Activated CD8-positive, alpha-beta T cell treated with anti-CD3 and anti-CD28 coated beads for 36 hours (primary cell): ENCODE results near the gene ZMIZ1. TPM values are rescaled to one million over a fixed set of nuclear protein-coding genes. Genes with fewer than 3 reads are reported as not detected.

Source experiments
- ATAC-seq: fragments of 200-7000 bp; cut with Tn5 transposase; one replicate; pipeline ENCODE4 v1.10.0; 2021; ENCODE audit warnings: mild to moderate bottlenecking, moderate library complexity
- CTCF ChIA-PET: fragments of 350-600 bp; sonication (Branson Sonifier 250); formaldehyde crosslinking; loops from one replicate; lab custom pipeline; 2021; ENCODE audit warnings: antibody characterized with exemption; lab: Charles Lee
- POLR2A ChIA-PET: fragments of 350-600 bp; sonication (Branson Sonifier 250); formaldehyde crosslinking; loops from one replicate; lab custom pipeline; 2021; ENCODE audit warnings: antibody characterized with exemption; lab: Charles Lee
- DNase-seq: peaks from one replicate; pipeline ENCODE4 v3.0.0-alpha.2; 2020
- H3K27ac Mint-ChIP-seq: one replicate; pipeline ENCODE4 v1.8.0; 2021; ENCODE audit warnings: mild to moderate bottlenecking, mixed read lengths
- H3K27me3 Mint-ChIP-seq: one replicate; pipeline ENCODE4 v1.8.0; 2021; ENCODE audit warnings: mixed read lengths
- H3K36me3 Mint-ChIP-seq: one replicate; pipeline ENCODE4 v1.8.0; 2021; ENCODE audit warnings: low read depth, mixed read lengths
- H3K4me1 Mint-ChIP-seq: one replicate; pipeline ENCODE4 v1.8.0; 2021; ENCODE audit warnings: low read depth, mixed read lengths
- H3K4me3 Mint-ChIP-seq: one replicate; pipeline ENCODE4 v1.8.0; 2021; ENCODE audit warnings: mild to moderate bottlenecking, moderate library complexity, mixed read lengths
- H3K9me3 Mint-ChIP-seq: one replicate; pipeline ENCODE4 v1.8.0; 2021; ENCODE audit warnings: mixed read lengths
- intact Hi-C: fragments of 100-400 bp; cut with micrococcal nuclease; formaldehyde crosslinking; loops from one replicate; pipeline ENCODE4 v1.10.0; 2022
- total RNA-seq, 2 experiments: library from RNA; stranded (reverse); gene quantifications; one replicate each; pipeline ENCODE4 v1.2.3, GENCODE V29; 2021
- TF ChIP-seq, protein P1 (sequence below): fragments of 200-600 bp; IDR thresholded peaks from one replicate; pipeline ENCODE4 v1.8.0; 2022; ENCODE audit warnings: antibody characterized with exemption, mild to moderate bottlenecking

Gene ZMIZ1
- total RNA-seq, 2 experiments from 2014 or later: 46.5 to 52.2 TPM

DNA sequence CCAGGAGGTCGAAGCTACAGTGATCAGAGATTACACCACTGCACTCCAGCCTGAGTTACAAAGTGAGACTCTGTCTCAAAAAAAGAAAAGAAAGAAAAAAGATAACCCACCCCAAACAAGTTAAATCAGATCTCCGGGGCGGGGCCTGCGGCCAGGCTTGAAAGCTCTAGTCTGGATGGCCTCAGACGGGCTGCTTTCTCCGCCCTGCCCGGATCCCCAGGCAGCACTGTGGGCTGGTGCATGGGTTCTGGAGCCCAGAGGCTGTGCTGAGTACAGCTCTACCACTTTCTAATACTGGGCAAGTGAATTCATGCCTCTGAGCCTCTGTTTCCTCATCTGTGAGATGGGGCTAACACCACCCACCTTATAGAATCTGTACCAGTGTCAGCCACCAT lies 83.7 kb downstream of the ZMIZ1 start:
- Mint-ChIP-seq H3K27me3 (no peaks in the 10 kb centered on the region), H3K4me1 (peaks cover 23% of the 10 kb centered on the region), H3K36me3 (no peaks in the 10 kb centered on the region), H3K4me3 (no peak overlapping the region), H3K9me3 (no peaks in the 10 kb centered on the region), H3K27ac (no peak overlapping the region)
- TF ChIP-seq, protein P1, sequence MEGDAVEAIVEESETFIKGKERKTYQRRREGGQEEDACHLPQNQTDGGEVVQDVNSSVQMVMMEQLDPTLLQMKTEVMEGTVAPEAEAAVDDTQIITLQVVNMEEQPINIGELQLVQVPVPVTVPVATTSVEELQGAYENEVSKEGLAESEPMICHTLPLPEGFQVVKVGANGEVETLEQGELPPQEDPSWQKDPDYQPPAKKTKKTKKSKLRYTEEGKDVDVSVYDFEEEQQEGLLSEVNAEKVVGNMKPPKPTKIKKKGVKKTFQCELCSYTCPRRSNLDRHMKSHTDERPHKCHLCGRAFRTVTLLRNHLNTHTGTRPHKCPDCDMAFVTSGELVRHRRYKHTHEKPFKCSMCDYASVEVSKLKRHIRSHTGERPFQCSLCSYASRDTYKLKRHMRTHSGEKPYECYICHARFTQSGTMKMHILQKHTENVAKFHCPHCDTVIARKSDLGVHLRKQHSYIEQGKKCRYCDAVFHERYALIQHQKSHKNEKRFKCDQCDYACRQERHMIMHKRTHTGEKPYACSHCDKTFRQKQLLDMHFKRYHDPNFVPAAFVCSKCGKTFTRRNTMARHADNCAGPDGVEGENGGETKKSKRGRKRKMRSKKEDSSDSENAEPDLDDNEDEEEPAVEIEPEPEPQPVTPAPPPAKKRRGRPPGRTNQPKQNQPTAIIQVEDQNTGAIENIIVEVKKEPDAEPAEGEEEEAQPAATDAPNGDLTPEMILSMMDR: no peak
- intact Hi-C loops: no loop called here
- CTCF ChIA-PET: no interaction called here
- DNase-seq (no peak), ATAC-seq (no peak)
- POLR2A ChIA-PET: no interaction called here

DNA sequence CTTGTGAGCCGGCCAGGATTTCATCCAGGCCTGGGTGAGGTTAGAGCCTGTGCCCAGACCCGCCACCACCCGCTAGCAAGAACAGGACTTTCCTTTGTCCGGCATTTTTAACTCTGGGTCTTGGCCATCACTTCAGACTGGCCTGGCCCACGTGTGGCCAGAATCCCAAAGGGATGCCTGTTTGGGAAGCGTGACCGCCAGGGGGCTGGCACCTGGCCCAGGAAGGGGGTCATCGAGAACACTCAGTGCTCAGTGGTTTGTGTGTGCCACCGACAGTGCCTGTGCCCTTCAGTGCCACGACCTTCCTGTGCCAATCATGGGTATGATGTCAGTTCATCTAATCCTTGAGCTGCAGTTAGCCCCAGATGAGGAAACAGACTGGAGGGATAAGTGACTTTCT lies 85.0 kb downstream of the ZMIZ1 start:
- ATAC-seq (no peak), DNase-seq (no peak)
- Mint-ChIP-seq H3K4me1 (peaks cover 15% of the 10 kb centered on the region), H3K4me3 (no peak overlapping the region), H3K9me3 (no peaks in the 10 kb centered on the region), H3K36me3 (no peaks in the 10 kb centered on the region), H3K27ac (no peak overlapping the region), H3K27me3 (no peaks in the 10 kb centered on the region)
- CTCF ChIA-PET: no interaction called here
- intact Hi-C loops: no loop called here
- TF ChIP-seq, protein P1: no peak
- POLR2A ChIA-PET: no interaction called here

DNA sequence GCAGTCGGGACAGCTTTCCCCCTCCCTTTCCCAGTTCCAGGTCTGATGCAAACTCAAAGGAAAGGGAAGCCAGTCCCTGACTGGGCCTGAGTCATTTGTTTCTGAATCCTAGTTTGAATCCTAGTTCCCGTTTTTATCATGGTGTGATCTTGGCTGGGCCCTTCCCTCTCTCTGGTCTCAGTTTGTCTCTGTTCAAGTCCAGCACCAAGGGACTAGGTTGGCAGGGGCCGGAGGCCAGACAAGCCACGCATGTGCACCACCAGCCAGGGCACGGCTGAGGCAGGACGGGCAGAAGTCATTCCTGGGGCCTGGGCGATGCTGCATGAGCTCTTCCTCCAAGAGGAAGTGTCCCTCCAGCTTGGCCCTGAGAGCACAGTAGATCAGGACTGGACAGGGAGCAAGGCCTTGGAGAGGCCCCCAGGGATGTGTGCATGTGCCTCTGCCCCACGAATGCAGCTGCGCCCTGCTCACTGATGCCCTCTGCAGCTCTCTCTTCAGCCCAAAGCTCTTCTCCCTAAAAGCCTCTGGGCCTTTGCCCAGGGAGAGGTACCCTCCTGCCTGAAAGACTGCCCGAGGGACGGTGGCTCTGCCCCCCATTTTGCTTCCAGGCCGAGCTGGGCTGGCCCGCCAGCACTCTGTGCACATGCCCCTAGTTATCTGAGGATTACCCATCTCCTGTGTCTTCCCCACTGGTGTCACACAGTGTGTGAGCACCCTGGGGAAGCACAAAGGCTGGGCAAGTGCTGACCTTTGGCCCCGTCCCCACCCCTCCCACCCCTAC lies 86.7 kb downstream of the ZMIZ1 start:
- Mint-ChIP-seq H3K9me3 (no peaks in the 10 kb centered on the region), H3K36me3 (no peaks in the 10 kb centered on the region), H3K4me1 (peaks cover 1% of the 10 kb centered on the region), H3K27ac (no peak overlapping the region), H3K27me3 (no peaks in the 10 kb centered on the region), H3K4me3 (no peak overlapping the region)
- CTCF ChIA-PET: interaction anchor here (1.1 kb wide), 1 partner anchor 47 kb away, joined by 3 read pairs; no protein-coding TSS in a partner anchor
- TF ChIP-seq, protein P1: no peak
- POLR2A ChIA-PET: no interaction called here
- no peak for ATAC-seq
- DNase-seq: no peak
- intact Hi-C loops: no loop called here

DNA sequence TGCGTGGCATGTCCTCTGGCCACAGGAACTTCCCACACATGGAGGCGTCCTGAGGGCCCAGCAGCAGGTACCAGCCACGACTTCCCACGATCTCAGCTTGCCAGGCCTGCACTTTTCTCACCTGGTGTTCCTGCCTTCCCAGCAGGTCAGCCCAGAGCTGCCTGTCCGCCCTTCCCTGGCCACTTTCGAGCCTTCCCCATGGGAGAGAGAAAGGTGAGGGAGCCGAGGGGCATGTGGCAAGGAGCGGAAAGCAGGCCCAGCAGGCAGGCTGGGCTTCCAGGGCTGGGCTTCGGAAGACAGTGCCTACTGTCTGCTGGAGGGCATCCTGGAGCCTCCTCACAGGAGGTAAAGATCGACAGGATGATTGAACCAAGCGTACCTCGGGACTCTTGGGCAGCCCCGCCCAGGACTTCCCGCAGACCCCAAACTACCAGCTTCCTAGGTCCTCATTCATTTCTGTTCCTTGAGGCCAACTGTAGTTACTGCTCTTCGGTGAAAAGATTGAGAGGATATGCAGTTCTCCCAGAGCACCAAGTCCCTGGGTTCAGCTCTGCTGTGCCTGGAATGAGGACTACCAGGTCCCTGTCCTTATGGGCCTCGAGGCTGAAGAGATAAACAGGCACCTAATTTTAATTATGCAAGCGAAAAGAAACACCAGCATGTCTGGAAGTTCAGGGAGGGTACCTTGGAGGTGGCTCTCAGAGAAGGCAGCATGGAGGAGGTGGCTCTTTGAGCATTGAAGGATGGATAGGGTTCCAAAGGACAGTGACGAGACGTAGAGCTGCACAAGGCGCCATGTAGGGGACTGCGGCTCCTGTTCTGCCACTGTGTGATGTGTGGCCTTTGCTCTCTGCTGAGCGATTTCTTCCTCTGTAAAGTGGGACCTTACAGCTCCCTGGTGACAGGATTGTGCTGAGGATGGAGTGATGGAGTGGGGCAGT lies 87.8 kb downstream of the ZMIZ1 start:
- intact Hi-C loops: no loop called here
- CTCF ChIA-PET: interaction anchor here (1.1 to 2.9 kb wide), 2 partner anchors 39 to 46 kb away, joined by 3 to 10 read pairs; no protein-coding TSS in a partner anchor
- no peaks in the 10 kb centered on the region for H3K27me3 Mint-ChIP-seq

More for the DNA sequence above, 87.8 kb downstream of the ZMIZ1 start:
- H3K36me3 Mint-ChIP-seq: no peaks in the 10 kb centered on the region
- H3K4me1 Mint-ChIP-seq: no peaks in the 10 kb centered on the region
- H3K27ac Mint-ChIP-seq: peak overlapping the region; percentile 10
- no peak overlapping the region for H3K4me3 Mint-ChIP-seq
- POLR2A ChIA-PET: interaction anchor here (0.6 kb wide), 1 partner anchor 106 kb away, joined by 3 read pairs; no protein-coding TSS in a partner anchor
- DNase-seq (no peak), ATAC-seq (no peak)
- TF ChIP-seq, protein P1: no peak
- no peaks in the 10 kb centered on the region for H3K9me3 Mint-ChIP-seq
